GM23338 (cell line): Measurements from ENCODE around the gene UNC5A. TPM values are rescaled to one million over a fixed set of nuclear protein-coding genes. Genes with fewer than 3 reads are reported as not detected.

ENCODE experiments used
- ATAC-seq: fragments of 200-7000 bp; cut with Tn5 transposase; 3 replicates; pipeline ENCODE4 v1.9.1; 2020
- DNase-seq: peaks from one replicate; pipeline ENCODE4 v3.0.0-alpha.2; 2015; ENCODE audit warnings: low spot score
- H2AFZ ChIP-seq: fragments of 200-600 bp; sonication (generic); 2 replicates; pipeline ENCODE4 v1.8.0; 2016; ENCODE audit warnings: antibody characterized with exemption, mild to moderate bottlenecking, moderate library complexity
- H3F3A ChIP-seq: fragments of 200-600 bp; sonication (generic); replicated peaks from 2 replicates; pipeline ENCODE4 v1.8.0; 2017; ENCODE audit warnings: antibody characterized with exemption, mixed run types, low read depth
- H3K27ac ChIP-seq: fragments of 200-600 bp; sonication (generic); 2 replicates; pipeline ENCODE4 v1.6.1; 2016; ENCODE audit warnings: low read depth
- H3K27me3 ChIP-seq: fragments of 200-600 bp; sonication (generic); 2 replicates; pipeline ENCODE4 v1.8.0; 2016; ENCODE audit warnings: mild to moderate bottlenecking, mixed run types, moderate library complexity; ENCODE audit not compliant: insufficient read depth
- H3K36me3 ChIP-seq: fragments of 200-600 bp; sonication (generic); 2 replicates; pipeline ENCODE4 v1.8.0; 2016; ENCODE audit warnings: mild to moderate bottlenecking; ENCODE audit not compliant: insufficient read depth
- H3K4me1 ChIP-seq: fragments of 200-600 bp; sonication (generic); 2 replicates; pipeline ENCODE4 v1.8.0; 2016; ENCODE audit warnings: mild to moderate bottlenecking, moderate library complexity; ENCODE audit not compliant: insufficient read depth
- H3K4me2 ChIP-seq: fragments of 200-600 bp; sonication (generic); 2 replicates; pipeline ENCODE4 v1.7.1; 2017; ENCODE audit warnings: mixed run types
- H3K4me3 ChIP-seq: fragments of 200-600 bp; sonication (generic); 2 replicates; pipeline ENCODE4 v1.6.1; 2016; ENCODE audit warnings: mixed run types
- H3K79me2 ChIP-seq: fragments of 200-600 bp; sonication (generic); replicated peaks from 2 replicates; pipeline ENCODE4 v1.8.0; 2017; ENCODE audit warnings: mild to moderate bottlenecking; ENCODE audit not compliant: insufficient read depth
- H3K9me2 ChIP-seq: fragments of 200-600 bp; sonication (generic); 2 replicates; pipeline ENCODE4 v1.8.0; 2017; ENCODE audit not compliant: insufficient read depth
- H4K20me1 ChIP-seq: fragments of 200-600 bp; sonication (generic); replicated peaks from 2 replicates; pipeline ENCODE4 v1.8.0; 2017; ENCODE audit warnings: mild to moderate bottlenecking; ENCODE audit not compliant: insufficient read depth
- H3K27ac Mint-ChIP-seq: 2 replicates; pipeline ENCODE4 v1.8.0; 2020; ENCODE audit warnings: inconsistent platforms, mild to moderate bottlenecking, moderate library complexity, mixed read lengths
- H3K27me3 Mint-ChIP-seq: 3 replicates; pipeline ENCODE4 v1.8.0; 2022; ENCODE audit warnings: low read depth, mild to moderate bottlenecking, moderate library complexity, mixed read lengths, inconsistent platforms; ENCODE audit not compliant: insufficient read depth, poor library complexity
- H3K36me3 Mint-ChIP-seq: 3 replicates; pipeline ENCODE4 v1.8.0; 2021; ENCODE audit warnings: low read depth, mild to moderate bottlenecking, inconsistent platforms, moderate library complexity, mixed read lengths
- H3K4me1 Mint-ChIP-seq: 3 replicates; pipeline ENCODE4 v1.8.0; 2020; ENCODE audit warnings: mild to moderate bottlenecking, inconsistent platforms, mixed read lengths
- H3K4me3 Mint-ChIP-seq: 3 replicates; pipeline ENCODE4 v1.8.0; 2021; ENCODE audit warnings: moderate library complexity, mild to moderate bottlenecking, inconsistent platforms, mixed read lengths
- H3K9me3 Mint-ChIP-seq: 3 replicates; pipeline ENCODE4 v1.8.0; 2020; ENCODE audit warnings: moderate library complexity, mild to moderate bottlenecking, inconsistent platforms, mixed read lengths
- CTCF ChIP-seq, 2 experiments: fragments of 200-600 bp in 1 of 2; sonication (generic) in 1 of 2; conservative IDR thresholded peaks; 2 replicates each; pipeline versions ENCODE4 v1.5.1 to v1.6.1; 2016 to 2017; ENCODE audit warnings: antibody characterized with exemption in 2 of 2, low read depth in 2 of 2, mild to moderate bottlenecking in 2 of 2, moderate library complexity in 1 of 2
- ETS1 ChIP-seq: IDR thresholded peaks from 2 replicates; pipeline ENCODE4 v1.6.1; 2016; ENCODE audit warnings: antibody characterized with exemption
- EZH2 ChIP-seq: fragments of 200-600 bp; sonication (generic); IDR thresholded peaks from one replicate; pipeline ENCODE4 v1.8.0; 2017; ENCODE audit warnings: antibody characterized with exemption, mild to moderate bottlenecking, low read depth; ENCODE audit not compliant: unreplicated experiment
- POLR2AphosphoS5 ChIP-seq: IDR thresholded peaks from 2 replicates; pipeline ENCODE4 v1.6.1; 2016; ENCODE audit warnings: antibody characterized with exemption, low read depth
- STAT1 ChIP-seq: IDR thresholded peaks from one replicate; pipeline ENCODE4 v1.6.1; 2016; ENCODE audit warnings: antibody characterized with exemption; ENCODE audit not compliant: unreplicated experiment
- ZNF331 ChIP-seq: fragments of 250-450 bp; sonication (Bioruptor Pico); IDR thresholded peaks from 2 replicates; pipeline ENCODE4 v1.5.0; 2020; ENCODE audit warnings: low read depth, mild to moderate bottlenecking, moderate library complexity
- polyA plus RNA-seq: library from polyadenylated mRNA; unstranded; fragments of >200 nt; fragmentation: Nextera tagmentation; extraction: Ambion mirVana; gene quantifications from 2 replicates; pipeline ENCODE4 v1.2.1, GENCODE V29; 2016
- total RNA-seq: library from RNA; depleted of rRNA; stranded (reverse); fragments of >200 nt; shearing (Covaris generic); gene quantifications from 2 replicates; pipeline ENCODE4 v1.2.3, GENCODE V29; 2014

UNC5A gene
- total and polyA plus RNA-seq, 2 experiments from 2014 or later: 0.92 to 3.9 TPM

GRCh38 chr5:176788091-176788490 lies 22.3 kb upstream of the UNC5A start:
- H3K4me3 ChIP-seq: no peak overlapping the region
- no peaks in the 10 kb centered on the region for H3K27me3 ChIP-seq
- H3K79me2 ChIP-seq: no peaks in the 10 kb centered on the region
- Mint-ChIP-seq H3K27ac (no peak overlapping the region), H3K36me3 (no peaks in the 10 kb centered on the region), H3K27me3 (peaks cover 20% of the 10 kb centered on the region), H3K4me3 (no peak overlapping the region), H3K9me3 (no peaks in the 10 kb centered on the region), H3K4me1 (peaks cover 34% of the 10 kb centered on the region)
- no peaks in the 10 kb centered on the region for H3K36me3 ChIP-seq
- H3K4me1 ChIP-seq: peaks cover 9% of the 10 kb centered on the region; the same call in 1 of the 2 replicates
- TF ChIP-seq POLR2AphosphoS5 (no peak), STAT1 (no peak), ETS1 (no peak), EZH2 (no peak)
- peaks cover 7% of the 10 kb centered on the region for H3K9me2 ChIP-seq
- H3K4me2 ChIP-seq: no peak overlapping the region
- no peak overlapping the region for H3K27ac ChIP-seq
- H3F3A ChIP-seq: no peaks in the 10 kb centered on the region
- no peak for DNase-seq
- no peak overlapping the region for H2AFZ ChIP-seq
- peak; percentile 4; the same call in 1 of the 3 replicates for ATAC-seq
- no peaks in the 10 kb centered on the region for H4K20me1 ChIP-seq

GRCh38 chr5:176788941-176789872 lies 21.2 kb upstream of the UNC5A start:
- Mint-ChIP-seq H3K27me3 (peaks cover 18% of the 10 kb centered on the region), H3K9me3 (no peaks in the 10 kb centered on the region), H3K4me1 (peaks cover 34% of the 10 kb centered on the region), H3K4me3 (no peak overlapping the region), H3K27ac (no peak overlapping the region), H3K36me3 (no peaks in the 10 kb centered on the region)
- Histone ChIP-seq H3K9me2 (peaks cover 7% of the 10 kb centered on the region), H2AFZ (no peak overlapping the region; the same call in 1 of the 2 replicates), H3K79me2 (no peaks in the 10 kb centered on the region), H3K36me3 (no peaks in the 10 kb centered on the region), H3K4me1 (peaks cover 8% of the 10 kb centered on the region; the same call in 1 of the 2 replicates), H3K4me3 (no peak overlapping the region), H3K27me3 (no peaks in the 10 kb centered on the region), H4K20me1 (no peaks in the 10 kb centered on the region), H3F3A (no peaks in the 10 kb centered on the region), H3K4me2 (no peak overlapping the region), H3K27ac (no peak overlapping the region)
- no peak; the same call in 2 of the 3 replicates for ATAC-seq
- TF ChIP-seq ZNF331 (CRISPR knock-in tag) (no peak), CTCF (conservative IDR thresholded peaks at IDR 0.05; ENCODE audit: low read depth in 2 of 2) (0 out of 4 replicates have a peak, but pooled peaks of 1 of the 2 experiments have one; percentile 12)
- no peak for DNase-seq
